NK-92 treated with Interleukin-12 subunit alpha and Interleukin-12 subunit beta, amount 100 ng/mL, for 24 hours (cell line): ENCODE data around the gene WDR55.
"Not testable (repeated sequence)": the region's sequence is repeated elsewhere in the genome, so short reads cannot be mapped to it uniquely, and the experiment has no call there.

ENCODE experiments used
- DNase-seq: peaks from one replicate; lab custom pipeline; 2025; lab: John Stamatoyannopoulos, UW

The WDR55 gene

GRCh38 chr5:140658870-140659269 is 5.8 kb upstream of the WDR55 start:
- no peak for DNase-seq

- DNase-seq = not testable (repeated sequence)
These were observed 4.3 kb upstream of the WDR55 start for GRCh38 chr5:140660371-140660770.

- no peak for DNase-seq
These were observed 710 bp upstream of the WDR55 start for GRCh38 chr5:140664030-140664358.

GRCh38 chr5:140671035-140671434 is 6.3 kb downstream of the WDR55 start:
- DNase-seq = not testable (repeated sequence)

GRCh38 chr5:140671472-140672125 is 6.9 kb downstream of the WDR55 start:
- DNase-seq = no peak

GRCh38 chr5:140672455-140673186 is 7.9 kb downstream of the WDR55 start:
- DNase-seq = no peak

- DNase-seq = no peak
These were observed 8.7 kb downstream of the WDR55 start, which contains the start of gene DND1 for GRCh38 chr5:140673187-140673976. Gene DND1 (minus strand): TSS chr5:140673576. CDS start chr5:140673542, 34 bp downstream.

- no peak for DNase-seq
These were observed 9.5 kb downstream of the WDR55 start for GRCh38 chr5:140674211-140674610.

- no peak for DNase-seq
These were observed 9.9 kb downstream of the WDR55 start for GRCh38 chr5:140674629-140675028.

- DNase-seq = no peak
These were observed 13.2 kb downstream of the WDR55 start for GRCh38 chr5:140677947-140678346.

GRCh38 chr5:140678993-140679392 is 14.3 kb downstream of the WDR55 start:
- no peak for DNase-seq

GRCh38 chr5:140690376-140690932 is 25.8 kb downstream of the WDR55 start:
- DNase-seq = no peak

- DNase-seq = peak; percentile 81
These were observed 26.5 kb downstream of the WDR55 start, which contains the start of the genes HARS1 and HARS2 for GRCh38 chr5:140690941-140691924. Gene HARS1 (minus strand): TSS chr5:140691370. CDS start chr5:140691304, 66 bp downstream. Gene HARS2 (plus strand): TSS chr5:140691455. CDS start chr5:140691649, 194 bp downstream.

GRCh38 chr5:140694276-140694675 is 29.6 kb downstream of the WDR55 start:
- DNase-seq = no peak

- DNase-seq = no peak
These were observed 32.3 kb downstream of the WDR55 start for GRCh38 chr5:140696891-140697492.

GRCh38 chr5:140700177-140701144 is 35.8 kb downstream of the WDR55 start, which contains the start of gene ZMAT2:
Gene ZMAT2 (plus strand): TSS chr5:140700447. CDS start chr5:140700461, 14 bp downstream.
- DNase-seq = peak; percentile 85

- no peak for DNase-seq
These were observed 43.1 kb downstream of the WDR55 start for GRCh38 chr5:140707812-140708211.

GRCh38 chr5:140708787-140709186 is 44.1 kb downstream of the WDR55 start:
- DNase-seq = not testable (repeated sequence)

- peak; percentile 68 for DNase-seq
These were observed 46.3 kb downstream of the WDR55 start for GRCh38 chr5:140710899-140711552.
